ENCODE measurements around the gene EFS.

Gene EFS, protein sequence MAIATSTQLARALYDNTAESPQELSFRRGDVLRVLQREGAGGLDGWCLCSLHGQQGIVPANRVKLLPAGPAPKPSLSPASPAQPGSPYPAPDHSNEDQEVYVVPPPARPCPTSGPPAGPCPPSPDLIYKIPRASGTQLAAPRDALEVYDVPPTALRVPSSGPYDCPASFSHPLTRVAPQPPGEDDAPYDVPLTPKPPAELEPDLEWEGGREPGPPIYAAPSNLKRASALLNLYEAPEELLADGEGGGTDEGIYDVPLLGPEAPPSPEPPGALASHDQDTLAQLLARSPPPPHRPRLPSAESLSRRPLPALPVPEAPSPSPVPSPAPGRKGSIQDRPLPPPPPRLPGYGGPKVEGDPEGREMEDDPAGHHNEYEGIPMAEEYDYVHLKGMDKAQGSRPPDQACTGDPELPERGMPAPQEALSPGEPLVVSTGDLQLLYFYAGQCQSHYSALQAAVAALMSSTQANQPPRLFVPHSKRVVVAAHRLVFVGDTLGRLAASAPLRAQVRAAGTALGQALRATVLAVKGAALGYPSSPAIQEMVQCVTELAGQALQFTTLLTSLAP

DNA sequence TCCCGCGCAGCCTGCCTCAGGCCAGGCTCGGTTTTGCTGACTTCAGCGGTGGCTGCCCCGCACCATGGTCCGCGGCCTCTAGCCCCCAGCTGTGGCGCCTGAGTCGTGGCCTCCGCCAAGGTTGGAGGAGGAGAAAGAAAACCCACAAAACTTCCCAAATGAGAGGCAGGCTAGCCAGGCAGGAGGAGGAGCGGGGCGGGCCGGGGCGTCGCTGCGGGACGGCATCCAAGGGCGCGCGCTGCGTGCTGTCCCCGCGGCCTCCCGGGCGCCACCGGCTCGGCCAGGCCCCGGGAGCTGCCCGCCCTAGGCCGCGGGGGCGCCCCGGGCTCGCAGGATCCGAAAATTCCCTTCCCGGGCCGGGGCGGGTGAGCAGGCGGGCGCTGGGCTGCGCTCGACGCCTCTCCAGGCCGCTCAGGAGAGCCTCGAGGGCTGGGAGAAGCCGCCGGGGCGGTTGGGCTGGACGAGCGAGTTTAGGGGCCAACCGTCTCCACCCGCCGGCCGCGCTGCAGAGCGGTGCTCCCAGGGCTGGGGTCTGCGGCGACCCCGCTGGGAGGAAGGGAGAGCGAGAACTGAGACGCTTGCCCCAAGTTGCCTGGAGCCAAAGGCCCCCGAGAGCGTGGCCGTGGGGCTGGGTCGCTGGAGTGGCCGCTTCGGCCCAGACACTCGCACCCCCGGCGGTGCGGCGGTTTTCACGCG, at the start of gene EFS:
TSS of gene EFS (minus strand) at position 137 of the 696 bp plus-strand sequence. CDS start 147 bp downstream, outside the sequence.
- H3K27ac ChIP-seq: peak within 1 kb of the TSS; percentile 97
- TF ChIP-seq, protein P1, sequence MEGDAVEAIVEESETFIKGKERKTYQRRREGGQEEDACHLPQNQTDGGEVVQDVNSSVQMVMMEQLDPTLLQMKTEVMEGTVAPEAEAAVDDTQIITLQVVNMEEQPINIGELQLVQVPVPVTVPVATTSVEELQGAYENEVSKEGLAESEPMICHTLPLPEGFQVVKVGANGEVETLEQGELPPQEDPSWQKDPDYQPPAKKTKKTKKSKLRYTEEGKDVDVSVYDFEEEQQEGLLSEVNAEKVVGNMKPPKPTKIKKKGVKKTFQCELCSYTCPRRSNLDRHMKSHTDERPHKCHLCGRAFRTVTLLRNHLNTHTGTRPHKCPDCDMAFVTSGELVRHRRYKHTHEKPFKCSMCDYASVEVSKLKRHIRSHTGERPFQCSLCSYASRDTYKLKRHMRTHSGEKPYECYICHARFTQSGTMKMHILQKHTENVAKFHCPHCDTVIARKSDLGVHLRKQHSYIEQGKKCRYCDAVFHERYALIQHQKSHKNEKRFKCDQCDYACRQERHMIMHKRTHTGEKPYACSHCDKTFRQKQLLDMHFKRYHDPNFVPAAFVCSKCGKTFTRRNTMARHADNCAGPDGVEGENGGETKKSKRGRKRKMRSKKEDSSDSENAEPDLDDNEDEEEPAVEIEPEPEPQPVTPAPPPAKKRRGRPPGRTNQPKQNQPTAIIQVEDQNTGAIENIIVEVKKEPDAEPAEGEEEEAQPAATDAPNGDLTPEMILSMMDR (conservative IDR thresholded peaks at IDR 0.05): no peak
- peak; percentile 96 for TF ChIP-seq ZFX (IDR thresholded peaks at IDR 0.05)

DNA sequence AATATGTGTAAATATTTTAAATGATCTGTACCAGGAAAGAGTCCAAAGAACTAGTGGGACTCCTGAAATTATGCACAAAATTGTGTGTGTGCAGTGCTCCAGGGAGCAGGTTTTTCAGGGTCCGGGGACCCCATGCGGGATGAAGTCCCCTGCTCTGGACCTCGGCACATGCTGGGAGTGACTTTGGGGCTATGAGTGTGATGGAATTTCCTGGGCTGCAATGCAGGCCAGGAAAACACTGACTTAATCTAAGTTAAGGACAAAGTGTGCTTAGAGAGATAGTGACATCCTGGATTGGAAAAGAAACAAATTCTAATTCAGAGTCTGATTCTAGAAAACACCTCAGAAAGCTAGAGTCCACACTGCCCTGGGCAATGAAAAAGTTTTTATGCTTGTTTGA, 49.3 kb upstream of the EFS start:
- H3K27ac ChIP-seq: no peak overlapping the region
- no peak for TF ChIP-seq ZFX (IDR thresholded peaks at IDR 0.05)
- TF ChIP-seq, protein P1 (conservative IDR thresholded peaks at IDR 0.05): no peak

DNA sequence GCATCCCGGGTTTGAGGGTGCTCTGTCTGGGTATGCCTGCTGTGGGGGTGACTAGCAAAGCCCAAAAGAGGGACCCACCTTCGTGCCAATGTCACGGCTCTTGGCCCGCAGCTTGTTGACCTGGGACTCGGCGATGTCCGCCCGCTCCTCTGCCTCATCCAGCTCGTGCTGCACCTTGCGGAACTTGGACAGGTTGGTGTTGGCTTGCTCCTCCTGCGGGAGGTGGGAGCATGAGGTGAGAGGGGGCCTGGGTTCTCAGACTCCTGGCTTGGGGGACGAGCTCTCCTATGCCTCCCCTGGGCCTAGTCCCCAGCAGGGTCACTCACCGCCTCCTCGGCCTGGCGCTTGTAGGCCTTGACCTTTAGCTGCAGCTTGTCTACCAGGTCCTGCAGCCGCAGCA, 48.7 kb upstream of the EFS start:
- no peak for TF ChIP-seq ZFX (IDR thresholded peaks at IDR 0.05)
- TF ChIP-seq, protein P1 (conservative IDR thresholded peaks at IDR 0.05): no peak
- H3K27ac ChIP-seq: no peak overlapping the region

DNA sequence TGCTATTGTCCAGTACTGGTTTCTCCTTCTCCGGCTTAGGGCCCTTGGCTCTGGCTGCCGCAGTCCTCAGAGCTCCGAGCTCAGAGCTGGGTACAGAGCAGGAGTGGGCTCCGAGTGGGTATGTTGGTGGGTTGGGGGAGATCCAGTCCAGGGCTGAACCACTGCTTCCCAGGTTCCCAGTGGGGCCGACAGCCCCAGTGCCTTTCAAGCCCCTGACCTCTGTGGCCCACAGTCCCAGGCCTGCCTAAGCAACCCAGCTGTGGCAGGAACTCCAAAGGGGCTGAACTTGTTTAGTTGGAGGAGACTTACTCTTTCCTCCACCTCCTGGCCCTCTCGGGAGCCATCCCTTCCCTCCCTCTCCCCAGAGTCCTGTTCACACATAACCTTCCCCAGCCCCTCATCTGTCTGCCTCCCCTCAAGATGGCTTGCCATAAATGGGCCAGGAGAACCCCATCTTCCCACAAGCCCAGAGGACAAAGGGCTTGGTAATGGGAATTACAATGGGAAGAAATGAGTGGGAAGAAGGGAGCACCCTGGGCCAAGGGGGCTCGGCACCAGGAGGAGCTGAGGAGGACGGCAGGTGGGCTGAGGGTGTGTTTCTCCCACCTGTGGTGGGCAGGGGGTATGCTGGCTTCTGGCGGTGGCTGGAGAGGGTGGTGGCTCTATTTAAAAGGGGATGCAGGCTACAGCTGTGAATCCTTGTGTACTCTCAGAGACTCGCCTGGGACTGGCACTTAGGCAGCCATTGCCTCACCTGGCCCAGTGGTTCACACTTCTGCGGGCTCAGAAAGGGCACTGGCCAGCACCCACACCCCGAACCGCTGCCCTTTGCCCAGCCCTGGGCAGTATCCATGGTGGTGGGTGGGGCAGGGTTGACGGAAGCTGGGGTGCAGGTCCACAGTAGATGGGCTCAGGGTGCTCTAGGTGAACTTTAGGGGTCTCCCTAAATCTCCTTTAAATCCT, 46.9 kb upstream of the EFS start:
- no peak for TF ChIP-seq ZFX (IDR thresholded peaks at IDR 0.05)
- H3K27ac ChIP-seq: no peak overlapping the region

DNA sequence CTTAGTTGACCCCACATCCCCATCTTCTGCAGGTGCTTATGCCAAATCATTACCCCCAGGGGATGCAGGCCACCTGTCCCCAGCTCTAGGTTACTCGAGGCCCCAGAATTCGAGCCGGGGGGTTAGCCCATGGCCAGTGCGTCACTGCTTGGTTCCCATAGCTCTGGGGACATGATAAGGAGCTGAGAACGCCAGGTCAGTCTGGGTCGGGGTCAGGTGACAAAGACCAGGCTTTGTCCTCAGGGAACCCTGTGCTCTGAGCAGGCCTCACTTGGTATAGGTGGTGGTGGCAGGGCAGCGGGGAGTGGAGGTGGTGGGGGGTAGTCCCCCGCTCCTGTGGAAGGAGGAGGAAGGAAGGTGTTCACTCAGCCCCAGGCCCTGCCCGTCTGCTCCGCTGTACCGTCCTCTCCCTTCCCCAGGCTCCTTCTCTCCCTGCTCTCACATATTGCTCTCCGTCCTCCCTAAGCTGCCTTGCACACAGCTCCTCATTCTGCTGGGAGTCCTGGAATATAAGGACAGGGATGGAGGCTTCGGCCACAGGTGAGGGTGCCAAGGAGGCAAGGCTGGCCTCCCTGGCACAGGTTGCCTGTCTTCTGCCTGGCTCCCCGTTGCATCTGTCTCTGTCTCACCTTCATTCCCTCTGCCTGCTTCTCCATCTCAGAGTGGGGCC, 45.1 kb upstream of the EFS start:
- TF ChIP-seq, protein P1 (conservative IDR thresholded peaks at IDR 0.05): no peak
- TF ChIP-seq ZFX (IDR thresholded peaks at IDR 0.05): no peak
- no peak overlapping the region for H3K27ac ChIP-seq

DNA sequence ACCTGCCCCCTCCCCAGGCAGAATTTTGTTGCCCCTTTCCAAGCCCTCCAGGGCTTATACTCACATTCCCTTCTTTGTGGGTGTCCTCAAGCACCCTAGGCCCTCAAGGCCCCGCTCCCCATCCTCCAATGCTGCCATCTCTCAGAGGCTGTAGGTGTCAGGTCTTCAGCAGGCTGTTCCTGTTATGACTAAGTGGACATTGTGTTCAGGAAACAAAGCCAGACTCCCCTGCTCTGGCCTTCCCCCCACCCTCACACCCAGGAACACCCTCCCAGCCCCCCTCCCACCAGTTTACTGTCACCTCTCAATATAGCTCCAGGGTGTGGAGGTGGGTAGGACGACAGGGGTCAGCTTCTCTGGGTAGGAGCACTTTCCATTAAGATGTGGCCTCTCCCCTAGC, 44.5 kb upstream of the EFS start:
- TF ChIP-seq ZFX (IDR thresholded peaks at IDR 0.05): no peak
- TF ChIP-seq, protein P1 (conservative IDR thresholded peaks at IDR 0.05): no peak
- no peak overlapping the region for H3K27ac ChIP-seq

DNA sequence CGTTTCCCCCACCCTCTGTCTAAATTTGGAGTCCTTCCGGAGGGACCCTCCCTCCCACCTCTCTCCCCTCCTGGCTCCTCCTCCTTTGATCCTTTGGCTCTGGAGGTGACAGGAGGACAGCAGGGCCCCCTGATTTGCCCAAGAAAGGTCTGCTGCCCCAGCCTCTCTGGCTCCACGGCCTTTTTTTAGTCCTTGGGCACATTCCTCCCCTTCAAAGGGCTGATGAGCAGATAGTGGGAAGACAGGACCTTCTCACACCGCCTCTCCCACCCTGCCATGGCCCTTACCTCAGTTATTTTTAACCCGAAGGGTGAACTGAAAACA, 43.3 kb upstream of the EFS start:
- H3K27ac ChIP-seq: no peak overlapping the region
- TF ChIP-seq ZFX (IDR thresholded peaks at IDR 0.05): no peak
- TF ChIP-seq, protein P1 (conservative IDR thresholded peaks at IDR 0.05): no peak

Measured in C4-2B (cell line).